Mesodermal cell (in vitro differentiated cells): ENCODE results near the gene NIPA2.

ENCODE experiments used
- H3K27ac ChIP-seq: 2 replicates; pipeline ENCODE4 v1.7.0; 2013; ENCODE audit warnings: mild to moderate bottlenecking, low read depth, low read length, moderate library complexity; ENCODE audit not compliant: severe bottlenecking
- H3K36me3 ChIP-seq: 2 replicates; pipeline ENCODE4 v1.7.1; 2013; ENCODE audit warnings: mild to moderate bottlenecking, low read length, moderate library complexity; ENCODE audit not compliant: control insufficient read depth, insufficient read depth
- H3K4me1 ChIP-seq: one replicate; pipeline ENCODE4 v1.7.1; 2013; ENCODE audit warnings: mild to moderate bottlenecking, low read length; ENCODE audit not compliant: insufficient read depth, control insufficient read depth, poor library complexity, severe bottlenecking
- H3K4me3 ChIP-seq: 2 replicates; pipeline ENCODE4 v1.7.0; 2013; ENCODE audit warnings: low read length, control low read depth, mild to moderate bottlenecking; ENCODE audit not compliant: insufficient read depth, poor library complexity, severe bottlenecking; ENCODE audit errors: extremely low read depth
- H3K9me3 ChIP-seq: 2 replicates; pipeline ENCODE4 v1.7.1; 2013; ENCODE audit warnings: mild to moderate bottlenecking, low read length, moderate library complexity; ENCODE audit not compliant: control insufficient read depth
- WGBS, 2 experiments: methylation state at CpG; one replicate each; pipeline ENCODE4 v1.1.5; 2013; ENCODE audit warnings: missing lambda C conversion rate in 2 of 2; ENCODE audit not compliant: insufficient coverage in 2 of 2; 5-methylcytosine and 5-hydroxymethylcytosine counted together

The NIPA2 gene

DNA sequence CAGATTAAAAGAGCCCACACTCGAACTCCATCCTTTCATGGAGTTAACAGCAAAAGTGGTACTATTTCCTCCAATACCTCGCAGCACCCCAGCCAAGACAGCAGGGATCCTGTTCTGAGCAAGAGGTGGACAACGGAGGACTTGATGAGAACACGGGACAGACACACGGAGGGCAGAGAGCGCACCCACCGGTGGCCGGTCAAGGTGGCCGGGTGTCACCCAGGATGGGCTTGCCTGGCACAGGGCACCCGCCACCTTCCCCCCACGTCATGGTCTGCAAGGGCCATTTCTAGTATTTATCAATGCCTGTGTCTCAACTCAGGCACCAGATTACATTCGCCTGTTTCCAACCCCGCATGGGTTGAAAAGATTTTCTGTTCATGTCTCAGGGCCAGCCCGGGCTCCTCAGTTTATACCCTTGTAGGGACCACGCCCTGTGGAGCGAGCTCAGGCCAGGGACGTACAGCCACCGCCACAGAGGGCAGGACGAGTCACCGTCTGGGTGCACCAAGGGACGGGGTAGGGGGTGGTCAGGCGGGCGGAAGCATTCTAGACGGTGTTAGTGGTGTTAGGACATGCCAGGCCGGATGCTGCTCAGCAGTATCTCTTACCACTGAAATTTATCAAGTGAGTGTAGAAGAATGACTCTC lies 77.5 kb downstream of the NIPA2 start:
- no peaks in the 10 kb centered on the region for H3K9me3 ChIP-seq
- H3K36me3 ChIP-seq = peaks cover 86% of the 10 kb centered on the region
- 96 to 97% methylated on average over 24 to 25 of the region's 25 CpGs for WGBS, 2 experiments
- H3K4me1 ChIP-seq = peaks cover 2% of the 10 kb centered on the region
- H3K27ac ChIP-seq = no peak overlapping the region
- H3K4me3 ChIP-seq = no peak overlapping the region

- peaks cover 2% of the 10 kb centered on the region for H3K4me1 ChIP-seq
- peaks cover 83% of the 10 kb centered on the region for H3K36me3 ChIP-seq
- no peak overlapping the region for H3K27ac ChIP-seq
- no peaks in the 10 kb centered on the region for H3K9me3 ChIP-seq
- 92 to 94% methylated on average over 35 to 36 of the region's 36 CpGs for WGBS, 2 experiments
- H3K4me3 ChIP-seq = no peak overlapping the region
These were observed 78.3 kb downstream of the NIPA2 start for GRCh38 chr15:22916606-22917350.

- WGBS, 2 experiments = 98 to 99% methylated on average over 15 to 16 of the region's 18 CpGs
- H3K27ac ChIP-seq = no peak overlapping the region
- H3K36me3 ChIP-seq = peaks cover 83% of the 10 kb centered on the region
- no peaks in the 10 kb centered on the region for H3K9me3 ChIP-seq
- H3K4me3 ChIP-seq = no peak overlapping the region
- peaks cover 2% of the 10 kb centered on the region for H3K4me1 ChIP-seq
These were observed 79.1 kb downstream of the NIPA2 start for GRCh38 chr15:22917556-22917955.
